Measurements from ENCODE around the gene SPINK4. TPM values are rescaled to one million over a fixed set of nuclear protein-coding genes. Genes with fewer than 3 reads are reported as not detected.
A peak's percentile ranks its signal among the peaks of the same experiment; 100 is the strongest.

SPINK4 gene
- total RNA-seq, 1 experiment from 2014 or later: not detected

GRCh38 chr9:33229359-33230114, 10.4 kb upstream of the SPINK4 start:
- DNase-seq (ENCODE audit: low read depth): no peak

- no peak for DNase-seq (ENCODE audit: low read depth)
Measured at GRCh38 chr9:33230756-33231622, 9.0 kb upstream of the SPINK4 start.

GRCh38 chr9:33231623-33231942, 8.4 kb upstream of the SPINK4 start:
- no peak for DNase-seq (ENCODE audit: low read depth)

GRCh38 chr9:33232815-33233214, 7.2 kb upstream of the SPINK4 start:
- DNase-seq (ENCODE audit: low read depth): no peak

GRCh38 chr9:33233626-33234342, 6.2 kb upstream of the SPINK4 start:
- DNase-seq (ENCODE audit: low read depth): peak; percentile 89

- DNase-seq (ENCODE audit: low read depth): no peak
Measured at GRCh38 chr9:33234511-33235467, 5.2 kb upstream of the SPINK4 start.

GRCh38 chr9:33236571-33236970, 3.4 kb upstream of the SPINK4 start:
- DNase-seq (ENCODE audit: low read depth): no peak

GRCh38 chr9:33241298-33241697, 1.3 kb downstream of the SPINK4 start:
- no peak for DNase-seq (ENCODE audit: low read depth)

- no peak for DNase-seq (ENCODE audit: low read depth)
Measured at GRCh38 chr9:33242609-33243134, 2.7 kb downstream of the SPINK4 start.

GRCh38 chr9:33244137-33244784, 4.3 kb downstream of the SPINK4 start:
- no peak for DNase-seq (ENCODE audit: low read depth)

- DNase-seq (ENCODE audit: low read depth): no peak
Measured at GRCh38 chr9:33245341-33245740, 5.4 kb downstream of the SPINK4 start.

- DNase-seq (ENCODE audit: low read depth): no peak
Measured at GRCh38 chr9:33246269-33246860, 6.4 kb downstream of the SPINK4 start.

GRCh38 chr9:33248606-33249005, 8.6 kb downstream of the SPINK4 start:
- DNase-seq (ENCODE audit: low read depth): no peak

- DNase-seq (ENCODE audit: low read depth): no peak
Measured at GRCh38 chr9:33249087-33249658, 9.2 kb downstream of the SPINK4 start.

- DNase-seq (ENCODE audit: low read depth): no peak
Measured at GRCh38 chr9:33249983-33250382, 10.0 kb downstream of the SPINK4 start.

GRCh38 chr9:33250458-33250995, 10.6 kb downstream of the SPINK4 start:
- DNase-seq (ENCODE audit: low read depth): peak; percentile 16

GRCh38 chr9:33254211-33254610, 14.2 kb downstream of the SPINK4 start:
- DNase-seq (ENCODE audit: low read depth): no peak

GRCh38 chr9:33255014-33255413, 15.0 kb downstream of the SPINK4 start:
- DNase-seq (ENCODE audit: low read depth): no peak

- no peak for DNase-seq (ENCODE audit: low read depth)
Measured at GRCh38 chr9:33255471-33255870, 15.5 kb downstream of the SPINK4 start.
